Measurements from ENCODE around the gene SSBP3.

Gene SSBP3

GRCh38 chr1:54305906-54306514 is 100.2 kb downstream of the SSBP3 start:
- H3K79me2 ChIP-seq (ENCODE audit: control insufficient read depth, insufficient read depth, low read length, unreplicated experiment) = peaks cover 3% of the 10 kb centered on the region

GRCh38 chr1:54304518-54304917 is 101.7 kb downstream of the SSBP3 start:
- Histone ChIP-seq H3K4me3 (ENCODE audit: low read depth, low read length) (no peak overlapping the region), H3K79me2 (ENCODE audit: control insufficient read depth, insufficient read depth, low read length, unreplicated experiment) (peaks cover 3% of the 10 kb centered on the region), H3K27me3 (ENCODE audit: insufficient read depth, low read length) (no peaks in the 10 kb centered on the region), H3K4me1 (ENCODE audit: control insufficient read depth, insufficient read depth, low read length, unreplicated experiment) (no peaks in the 10 kb centered on the region), H2AFZ (ENCODE audit: low read length, unreplicated experiment) (no peak overlapping the region), H3K27ac (ENCODE audit: low read depth, low read length) (no peak overlapping the region), H3K36me3 (ENCODE audit: insufficient read depth, low read length) (no peaks in the 10 kb centered on the region)

More at GRCh38 chr1:54305906-54306514, 100.2 kb downstream of the SSBP3 start:
- Histone ChIP-seq H3K27ac (ENCODE audit: low read depth, low read length) (no peak overlapping the region), H3K4me3 (ENCODE audit: low read depth, low read length) (no peak overlapping the region), H3K36me3 (ENCODE audit: insufficient read depth, low read length) (no peaks in the 10 kb centered on the region), H3K27me3 (ENCODE audit: insufficient read depth, low read length) (no peaks in the 10 kb centered on the region), H2AFZ (ENCODE audit: low read length, unreplicated experiment) (no peak overlapping the region), H3K4me1 (ENCODE audit: control insufficient read depth, insufficient read depth, low read length, unreplicated experiment) (no peaks in the 10 kb centered on the region)

DNA sequence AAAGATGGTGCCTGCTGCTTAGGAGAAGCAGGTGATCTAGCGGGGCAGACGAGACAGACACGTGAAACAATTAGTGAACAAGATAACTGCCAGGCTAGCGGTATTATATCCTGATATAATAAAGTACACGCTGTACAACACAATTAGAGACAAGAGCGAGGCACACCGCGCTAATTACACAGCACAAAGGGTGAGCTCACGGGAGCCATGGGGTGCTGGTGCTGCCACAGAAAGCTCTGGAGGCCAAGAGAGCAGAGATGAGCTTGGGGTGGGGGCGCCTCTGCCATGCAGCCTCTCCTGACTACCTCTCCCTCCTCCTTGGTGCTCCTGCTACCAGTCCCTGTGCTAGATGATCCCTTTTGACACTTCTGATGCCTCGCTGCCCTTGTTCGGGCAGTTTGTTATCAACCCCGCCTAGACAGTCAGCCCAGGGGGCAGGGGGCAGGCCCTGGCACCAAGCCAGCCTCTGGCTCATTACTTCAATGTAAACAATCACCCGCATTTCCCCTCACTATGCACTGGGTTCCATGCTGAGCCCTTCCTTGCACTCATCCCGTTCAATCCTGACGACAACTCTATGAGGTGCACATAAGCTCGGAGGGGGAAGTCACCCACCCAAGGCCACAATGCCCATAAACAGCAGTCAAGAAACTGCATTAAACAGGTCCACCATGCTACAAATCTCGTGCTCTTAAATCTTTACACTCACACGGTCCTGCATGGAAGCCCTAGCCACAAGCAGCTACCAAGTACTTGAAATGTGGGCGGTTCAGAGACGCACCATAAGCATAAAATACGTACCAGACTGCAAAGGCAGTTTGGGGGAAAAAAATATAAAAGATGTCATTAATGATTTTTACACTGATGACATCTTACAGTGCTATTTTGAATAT is 103.0 kb downstream of the SSBP3 start:
- Histone ChIP-seq H2AFZ (ENCODE audit: low read length, unreplicated experiment) (no peak overlapping the region), H3K4me3 (ENCODE audit: low read depth, low read length) (no peak overlapping the region), H3K79me2 (ENCODE audit: control insufficient read depth, insufficient read depth, low read length, unreplicated experiment) (peaks cover 3% of the 10 kb centered on the region), H3K4me1 (ENCODE audit: control insufficient read depth, insufficient read depth, low read length, unreplicated experiment) (no peaks in the 10 kb centered on the region), H3K27me3 (ENCODE audit: insufficient read depth, low read length) (no peaks in the 10 kb centered on the region), H3K36me3 (ENCODE audit: insufficient read depth, low read length) (no peaks in the 10 kb centered on the region), H3K27ac (ENCODE audit: low read depth, low read length) (no peak overlapping the region)

DNA sequence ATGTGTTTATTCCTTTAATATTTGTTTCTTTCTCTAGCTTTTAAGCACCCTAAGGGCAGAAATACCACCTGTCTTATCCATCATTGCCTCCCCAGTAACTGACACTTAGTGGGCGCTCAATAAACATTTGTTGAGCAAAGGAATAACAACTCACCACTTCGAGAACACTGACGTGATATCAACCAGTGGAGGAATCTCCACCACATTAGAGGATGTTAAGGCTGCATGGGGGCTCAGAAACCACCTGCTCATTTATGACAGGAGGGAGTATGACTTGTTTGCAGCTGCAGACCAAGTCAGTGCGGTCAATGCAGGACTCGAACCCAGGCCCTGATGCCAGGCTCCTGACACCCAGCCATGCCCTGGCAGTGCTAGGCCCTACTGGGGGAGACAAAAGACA is 103.6 kb downstream of the SSBP3 start:
- H3K4me1 ChIP-seq (ENCODE audit: control insufficient read depth, insufficient read depth, low read length, unreplicated experiment) = no peaks in the 10 kb centered on the region
- no peaks in the 10 kb centered on the region for H3K36me3 ChIP-seq (ENCODE audit: insufficient read depth, low read length)
- H2AFZ ChIP-seq (ENCODE audit: low read length, unreplicated experiment) = no peak overlapping the region
- H3K27me3 ChIP-seq (ENCODE audit: insufficient read depth, low read length) = no peaks in the 10 kb centered on the region
- H3K79me2 ChIP-seq (ENCODE audit: control insufficient read depth, insufficient read depth, low read length, unreplicated experiment) = peaks cover 3% of the 10 kb centered on the region
- H3K4me3 ChIP-seq (ENCODE audit: low read depth, low read length) = no peak overlapping the region
- no peak overlapping the region for H3K27ac ChIP-seq (ENCODE audit: low read depth, low read length)

DNA sequence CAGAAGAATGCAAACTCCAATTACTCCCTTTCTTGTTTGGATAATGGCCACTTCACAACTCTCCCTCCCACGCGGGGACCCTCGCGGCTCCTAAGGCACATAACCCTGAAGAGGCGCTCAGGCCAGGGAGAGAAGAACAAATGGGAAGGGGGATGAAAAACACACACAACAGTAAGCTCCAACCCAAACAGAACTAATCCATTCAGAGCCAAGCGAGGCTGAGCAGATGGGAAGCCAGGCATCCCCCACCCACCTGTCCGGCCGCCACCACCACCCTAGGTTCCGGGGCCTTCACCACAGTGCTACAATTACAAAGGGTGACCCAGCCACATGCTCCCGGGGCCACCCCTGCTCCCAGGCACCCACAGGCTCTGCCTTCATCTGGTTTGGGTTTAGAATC is 104.7 kb downstream of the SSBP3 start:
- no peak overlapping the region for H2AFZ ChIP-seq (ENCODE audit: low read length, unreplicated experiment)
- no peaks in the 10 kb centered on the region for H3K36me3 ChIP-seq (ENCODE audit: insufficient read depth, low read length)
- H3K4me1 ChIP-seq (ENCODE audit: control insufficient read depth, insufficient read depth, low read length, unreplicated experiment) = no peaks in the 10 kb centered on the region
- H3K27ac ChIP-seq (ENCODE audit: low read depth, low read length) = no peak overlapping the region
- H3K4me3 ChIP-seq (ENCODE audit: low read depth, low read length) = no peak overlapping the region
- H3K79me2 ChIP-seq (ENCODE audit: control insufficient read depth, insufficient read depth, low read length, unreplicated experiment) = peaks cover 3% of the 10 kb centered on the region
- H3K27me3 ChIP-seq (ENCODE audit: insufficient read depth, low read length) = no peaks in the 10 kb centered on the region

DNA sequence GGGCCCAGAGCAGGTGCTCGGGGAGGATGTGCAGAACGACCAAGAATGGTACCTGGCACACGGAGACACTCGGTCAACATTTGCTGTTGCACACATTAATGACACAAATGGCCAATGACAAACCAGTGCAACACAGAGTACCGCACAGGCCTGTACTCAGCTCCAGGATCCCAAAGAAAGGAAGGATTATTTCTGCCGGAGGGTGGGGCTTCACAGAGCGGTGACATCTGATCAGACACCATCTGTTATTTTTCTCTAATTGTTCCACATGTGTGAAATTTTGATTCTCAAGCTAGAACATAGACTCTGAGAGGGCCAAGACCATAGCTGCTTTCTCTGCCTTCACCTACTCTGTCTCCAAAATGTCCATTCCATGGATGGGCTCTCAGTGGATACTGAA is 105.8 kb downstream of the SSBP3 start:
- Histone ChIP-seq H2AFZ (ENCODE audit: low read length, unreplicated experiment) (no peak overlapping the region), H3K36me3 (ENCODE audit: insufficient read depth, low read length) (no peaks in the 10 kb centered on the region), H3K4me3 (ENCODE audit: low read depth, low read length) (no peak overlapping the region), H3K79me2 (ENCODE audit: control insufficient read depth, insufficient read depth, low read length, unreplicated experiment) (peaks cover 3% of the 10 kb centered on the region), H3K27ac (ENCODE audit: low read depth, low read length) (no peak overlapping the region), H3K27me3 (ENCODE audit: insufficient read depth, low read length) (no peaks in the 10 kb centered on the region), H3K4me1 (ENCODE audit: control insufficient read depth, insufficient read depth, low read length, unreplicated experiment) (no peaks in the 10 kb centered on the region)

GRCh38 chr1:54299037-54299436 is 107.2 kb downstream of the SSBP3 start:
- no peak overlapping the region for H3K27ac ChIP-seq (ENCODE audit: low read depth, low read length)
- no peaks in the 10 kb centered on the region for H3K27me3 ChIP-seq (ENCODE audit: insufficient read depth, low read length)
- no peak overlapping the region for H3K4me3 ChIP-seq (ENCODE audit: low read depth, low read length)
- no peaks in the 10 kb centered on the region for H3K4me1 ChIP-seq (ENCODE audit: control insufficient read depth, insufficient read depth, low read length, unreplicated experiment)
- H3K36me3 ChIP-seq (ENCODE audit: insufficient read depth, low read length) = no peaks in the 10 kb centered on the region
- H2AFZ ChIP-seq (ENCODE audit: low read length, unreplicated experiment) = no peak overlapping the region
- H3K79me2 ChIP-seq (ENCODE audit: control insufficient read depth, insufficient read depth, low read length, unreplicated experiment) = peaks cover 3% of the 10 kb centered on the region

DNA sequence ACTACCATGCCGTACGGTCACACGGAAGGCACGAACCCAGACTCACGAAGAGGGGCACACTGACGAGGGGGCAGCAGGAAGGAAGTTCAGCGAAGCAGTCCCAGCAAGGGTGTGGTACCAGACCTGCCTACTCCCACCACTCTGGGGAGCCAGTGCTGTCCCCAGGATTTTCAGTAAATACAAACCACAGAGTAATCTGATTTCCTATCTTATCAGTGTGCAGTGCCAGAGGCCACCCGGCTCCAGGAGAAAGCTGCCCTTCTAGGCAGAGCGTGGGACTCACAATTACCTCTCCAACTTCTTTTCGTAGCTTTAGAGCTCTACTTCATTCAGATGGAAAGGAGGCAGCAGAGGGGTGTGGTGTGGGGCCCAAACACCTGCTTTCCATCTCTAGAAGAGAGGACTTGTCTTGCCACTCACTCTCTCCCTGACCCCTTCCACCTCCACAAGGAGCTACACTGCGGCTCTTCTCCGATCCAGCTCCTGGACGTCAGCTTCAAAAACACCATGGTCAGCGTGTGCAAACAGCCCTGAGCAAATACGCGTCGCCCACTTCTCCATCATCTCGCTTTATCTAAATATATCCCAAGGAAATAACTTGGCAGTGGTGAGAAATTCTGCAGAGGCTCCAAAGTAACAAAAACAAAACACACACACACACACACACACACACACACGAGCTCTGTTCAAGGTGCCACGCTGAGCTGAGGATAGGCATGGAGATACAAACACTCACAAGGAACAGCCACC is 107.7 kb downstream of the SSBP3 start:
- Histone ChIP-seq H3K79me2 (ENCODE audit: control insufficient read depth, insufficient read depth, low read length, unreplicated experiment) (peaks cover 3% of the 10 kb centered on the region), H3K27ac (ENCODE audit: low read depth, low read length) (no peak overlapping the region), H3K36me3 (ENCODE audit: insufficient read depth, low read length) (no peaks in the 10 kb centered on the region), H3K4me3 (ENCODE audit: low read depth, low read length) (no peak overlapping the region), H3K27me3 (ENCODE audit: insufficient read depth, low read length) (no peaks in the 10 kb centered on the region), H2AFZ (ENCODE audit: low read length, unreplicated experiment) (no peak overlapping the region), H3K4me1 (ENCODE audit: control insufficient read depth, insufficient read depth, low read length, unreplicated experiment) (no peaks in the 10 kb centered on the region)

- H2AFZ ChIP-seq (ENCODE audit: low read length, unreplicated experiment) = no peak overlapping the region
- peaks cover 3% of the 10 kb centered on the region for H3K79me2 ChIP-seq (ENCODE audit: control insufficient read depth, insufficient read depth, low read length, unreplicated experiment)
- no peaks in the 10 kb centered on the region for H3K27me3 ChIP-seq (ENCODE audit: insufficient read depth, low read length)
- H3K27ac ChIP-seq (ENCODE audit: low read depth, low read length) = no peak overlapping the region
- no peak overlapping the region for H3K4me3 ChIP-seq (ENCODE audit: low read depth, low read length)
- no peaks in the 10 kb centered on the region for H3K4me1 ChIP-seq (ENCODE audit: control insufficient read depth, insufficient read depth, low read length, unreplicated experiment)
- no peaks in the 10 kb centered on the region for H3K36me3 ChIP-seq (ENCODE audit: insufficient read depth, low read length)
Measured at GRCh38 chr1:54297596-54298283, 108.5 kb downstream of the SSBP3 start.

DNA sequence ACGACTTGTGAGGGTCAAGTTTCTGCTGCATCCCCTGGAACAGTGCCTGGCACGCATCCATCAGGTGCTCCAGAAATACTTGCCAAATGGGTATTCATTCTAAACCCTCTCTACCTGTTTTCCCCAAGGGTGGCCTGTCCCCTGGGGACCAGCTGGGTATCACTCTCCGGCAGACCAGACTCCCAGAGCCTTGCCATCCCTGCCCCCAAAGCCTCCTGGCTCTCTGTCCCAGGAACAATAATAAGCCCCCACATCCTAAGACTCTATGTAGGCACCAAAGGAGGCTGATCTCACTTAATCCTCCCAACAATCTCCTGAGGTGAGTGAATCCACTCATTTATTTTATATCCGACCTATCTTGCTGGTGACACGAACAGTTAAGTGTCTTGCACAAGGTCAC is 109.5 kb downstream of the SSBP3 start:
- Histone ChIP-seq H3K4me3 (ENCODE audit: low read depth, low read length) (no peak overlapping the region), H3K27me3 (ENCODE audit: insufficient read depth, low read length) (no peaks in the 10 kb centered on the region), H3K36me3 (ENCODE audit: insufficient read depth, low read length) (no peaks in the 10 kb centered on the region), H3K27ac (ENCODE audit: low read depth, low read length) (no peak overlapping the region), H3K79me2 (ENCODE audit: control insufficient read depth, insufficient read depth, low read length, unreplicated experiment) (no peaks in the 10 kb centered on the region), H2AFZ (ENCODE audit: low read length, unreplicated experiment) (no peak overlapping the region), H3K4me1 (ENCODE audit: control insufficient read depth, insufficient read depth, low read length, unreplicated experiment) (no peaks in the 10 kb centered on the region)
